Activated naive CD8-positive, alpha-beta T cell treated with anti-CD3 and anti-CD28 coated beads, Interleukin-2, amount 50 U/mL, for 24 hours (primary cell): Measurements from ENCODE around the gene RELN.

Experiments
- ATAC-seq: fragments of 150-1000 bp; cut with Tn5 transposase; one replicate; pipeline ENCODE4 v1.10.0; 2021
- DNase-seq: peaks from one replicate; pipeline ENCODE4 v3.0.0; 2021
- H3K27ac Mint-ChIP-seq: one replicate; pipeline ENCODE4 v1.8.0; 2021; ENCODE audit warnings: mild to moderate bottlenecking, mixed read lengths
- H3K27me3 Mint-ChIP-seq: one replicate; pipeline ENCODE4 v1.8.0; 2021; ENCODE audit warnings: mixed read lengths
- H3K36me3 Mint-ChIP-seq: one replicate; pipeline ENCODE4 v1.8.0; 2021; ENCODE audit warnings: low read depth, mixed read lengths
- H3K4me1 Mint-ChIP-seq: one replicate; pipeline ENCODE4 v1.8.0; 2021; ENCODE audit warnings: mixed read lengths
- H3K4me3 Mint-ChIP-seq: one replicate; pipeline ENCODE4 v1.8.0; 2021; ENCODE audit warnings: mild to moderate bottlenecking, moderate library complexity, mixed read lengths
- H3K9me3 Mint-ChIP-seq: one replicate; pipeline ENCODE4 v1.8.0; 2021; ENCODE audit warnings: mixed read lengths

Gene RELN

GRCh38 chr7:103469095-103469948, 520.1 kb downstream of the RELN start:
- no peak overlapping the region for H3K4me3 Mint-ChIP-seq
- ATAC-seq (no peak), DNase-seq (no peak)
- no peaks in the 10 kb centered on the region for H3K36me3 Mint-ChIP-seq
- no peaks in the 10 kb centered on the region for H3K9me3 Mint-ChIP-seq
- no peak overlapping the region for H3K27ac Mint-ChIP-seq
- H3K4me1 Mint-ChIP-seq = no peaks in the 10 kb centered on the region
- H3K27me3 Mint-ChIP-seq = peaks cover 19% of the 10 kb centered on the region

- no peak overlapping the region for H3K4me3 Mint-ChIP-seq
- no peaks in the 10 kb centered on the region for H3K9me3 Mint-ChIP-seq
- DNase-seq = no peak
These were observed 522.6 kb downstream of the RELN start for GRCh38 chr7:103466814-103467213.

GRCh38 chr7:103462358-103462757, 527.1 kb downstream of the RELN start:
- H3K27ac Mint-ChIP-seq = no peak overlapping the region
- H3K27me3 Mint-ChIP-seq = peaks cover 13% of the 10 kb centered on the region
- no peak overlapping the region for H3K4me3 Mint-ChIP-seq
- no peak for DNase-seq
- no peaks in the 10 kb centered on the region for H3K4me1 Mint-ChIP-seq
- no peak for ATAC-seq
- H3K36me3 Mint-ChIP-seq = no peaks in the 10 kb centered on the region
- H3K9me3 Mint-ChIP-seq = no peaks in the 10 kb centered on the region

More at GRCh38 chr7:103466814-103467213, 522.6 kb downstream of the RELN start:
- Mint-ChIP-seq H3K27me3 (peaks cover 20% of the 10 kb centered on the region), H3K27ac (no peak overlapping the region), H3K36me3 (no peaks in the 10 kb centered on the region), H3K4me1 (no peaks in the 10 kb centered on the region)
- no peak for ATAC-seq

- Mint-ChIP-seq H3K27ac (no peak overlapping the region), H3K36me3 (no peaks in the 10 kb centered on the region), H3K27me3 (peaks cover 81% of the 10 kb centered on the region), H3K9me3 (peaks cover 6% of the 10 kb centered on the region), H3K4me3 (no peak overlapping the region), H3K4me1 (peaks cover 15% of the 10 kb centered on the region)
- peak; percentile 90 for ATAC-seq
- DNase-seq = peak; percentile 47
These were observed 542.1 kb downstream of the RELN start for GRCh38 chr7:103447073-103447960.

- H3K4me1 Mint-ChIP-seq = peaks cover 15% of the 10 kb centered on the region
- DNase-seq = peak; percentile 7
These were observed 543.4 kb downstream of the RELN start, which contains the start of gene SLC26A5 for GRCh38 chr7:103446049-103446520. Gene SLC26A5 (minus strand): TSS chr7:103446207. CDS start chr7:103421514, 24,693 bp downstream.

GRCh38 chr7:103445228-103446048, 544.0 kb downstream of the RELN start:
- Mint-ChIP-seq H3K27me3 (peaks cover 68% of the 10 kb centered on the region), H3K9me3 (no peaks in the 10 kb centered on the region), H3K4me3 (peak overlapping the region; percentile 67), H3K4me1 (peaks cover 15% of the 10 kb centered on the region), H3K27ac (no peak overlapping the region), H3K36me3 (no peaks in the 10 kb centered on the region)
- ATAC-seq (no peak), DNase-seq (no peak)

More at GRCh38 chr7:103446049-103446520, 543.4 kb downstream of the RELN start, which contains the start of gene SLC26A5:
- peaks cover 71% of the 10 kb centered on the region for H3K27me3 Mint-ChIP-seq
- H3K27ac Mint-ChIP-seq = no peak within 1 kb of the TSS
- ATAC-seq = peak; percentile 50
- H3K9me3 Mint-ChIP-seq = peaks cover under 1% of the 10 kb centered on the region
- H3K4me3 Mint-ChIP-seq = peak within 1 kb of the TSS; percentile 67
- H3K36me3 Mint-ChIP-seq = no peaks in the 10 kb centered on the region

- Mint-ChIP-seq H3K27me3 (peaks cover 39% of the 10 kb centered on the region), H3K4me3 (no peak overlapping the region), H3K27ac (no peak overlapping the region), H3K4me1 (no peaks in the 10 kb centered on the region), H3K9me3 (no peaks in the 10 kb centered on the region), H3K36me3 (no peaks in the 10 kb centered on the region)
- ATAC-seq (no peak), DNase-seq (no peak)
These were observed 549.8 kb downstream of the RELN start for GRCh38 chr7:103439661-103440060.

- Mint-ChIP-seq H3K27ac (no peak overlapping the region), H3K27me3 (peaks cover 22% of the 10 kb centered on the region), H3K36me3 (no peaks in the 10 kb centered on the region), H3K4me1 (no peaks in the 10 kb centered on the region), H3K4me3 (no peak overlapping the region), H3K9me3 (no peaks in the 10 kb centered on the region)
- ATAC-seq = no peak
- no peak for DNase-seq
These were observed 551.8 kb downstream of the RELN start for GRCh38 chr7:103437623-103438022.

- Mint-ChIP-seq H3K4me1 (no peaks in the 10 kb centered on the region), H3K27ac (no peak overlapping the region), H3K27me3 (peaks cover 11% of the 10 kb centered on the region), H3K9me3 (no peaks in the 10 kb centered on the region), H3K4me3 (no peak overlapping the region), H3K36me3 (no peaks in the 10 kb centered on the region)
- ATAC-seq (no peak), DNase-seq (no peak)
These were observed 556.7 kb downstream of the RELN start for GRCh38 chr7:103432712-103433111.

- Mint-ChIP-seq H3K9me3 (no peaks in the 10 kb centered on the region), H3K27me3 (peaks cover 2% of the 10 kb centered on the region), H3K4me1 (no peaks in the 10 kb centered on the region), H3K4me3 (no peak overlapping the region), H3K36me3 (no peaks in the 10 kb centered on the region), H3K27ac (no peak overlapping the region)
- DNase-seq = no peak
- ATAC-seq = no peak
These were observed 564.3 kb downstream of the RELN start for GRCh38 chr7:103425177-103425576.

- no peak overlapping the region for H3K4me3 Mint-ChIP-seq
- H3K27ac Mint-ChIP-seq = no peak overlapping the region
- no peaks in the 10 kb centered on the region for H3K4me1 Mint-ChIP-seq
- H3K36me3 Mint-ChIP-seq = no peaks in the 10 kb centered on the region
- peaks cover 9% of the 10 kb centered on the region for H3K27me3 Mint-ChIP-seq
- H3K9me3 Mint-ChIP-seq = no peaks in the 10 kb centered on the region
- ATAC-seq (no peak), DNase-seq (no peak)
These were observed 565.8 kb downstream of the RELN start for GRCh38 chr7:103423467-103424179.
